HepG2 (cell line): ENCODE data around the gene RASSF8. TPM values are rescaled to one million over a fixed set of nuclear protein-coding genes. Genes with fewer than 3 reads are reported as not detected.

Source experiments
- ATAC-seq: fragments of 200-7000 bp; cut with Tn5 transposase; 3 replicates; pipeline ENCODE4 v1.9.1; 2020; ENCODE audit warnings: mild to moderate bottlenecking, moderate library complexity
- BruUV-seq: library from RNA; stranded (reverse); fragments of 400-500 nt; replicated peaks from 2 replicates; lab custom pipeline; 2021; lab: Mats Ljungman, UMichigan
- CTCF ChIA-PET: fragments of 300-600 bp; formaldehyde crosslinking; extraction: SDS; loops from one replicate; lab custom pipeline; 2021; ENCODE audit warnings: low total read pairs, inconsistent platforms, low intra/inter-chr PET ratio; lab: Yijun Ruan, JAX
- POLR2A ChIA-PET: fragments of 350-600 bp; sonication (Branson Sonifier 250); formaldehyde crosslinking; loops from one replicate; lab custom pipeline; 2020; ENCODE audit warnings: antibody characterized with exemption, inconsistent platforms; lab: Yijun Ruan, JAX
- DNase-seq: peaks from one replicate; pipeline ENCODE4 v3.0.0-alpha.2; 2015; ENCODE audit warnings: low spot score
- FAIRE-seq: peaks from 3 replicates; lab custom pipeline; 2011; peaks lifted over from hg19 to GRCh38; lab: Jason Lieb, UNC
- H2AFZ ChIP-seq: one replicate; pipeline ENCODE4 v1.6.1; 2011; ENCODE audit warnings: low read length, inconsistent platforms
- H3K27ac ChIP-seq: fragments of 300-600 bp; 3 replicates; pipeline ENCODE4 v1.8.0; 2011; ENCODE audit warnings: mixed run types, mild to moderate bottlenecking, mixed read lengths, low read length, inconsistent platforms; ENCODE audit not compliant: insufficient read depth; ENCODE audit errors: extremely low read length
- H3K27me3 ChIP-seq, 2 experiments: fragments of 200-600 bp in 1 of 2; 2 replicates in 1 of 2; 3 replicates in 1 of 2; pipeline versions ENCODE4 v1.6.0 to v1.8.0; 2011; ENCODE audit warnings: low read length in 2 of 2, mild to moderate bottlenecking in 2 of 2, moderate library complexity in 2 of 2, inconsistent platforms in 1 of 2; ENCODE audit not compliant: insufficient read depth in 2 of 2, control insufficient read depth in 1 of 2
- H3K36me3 ChIP-seq, 2 experiments: fragments of 200-600 bp in 1 of 2; replicated peaks in 1 of 2; 2 replicates in 1 of 2; 3 replicates in 1 of 2; pipeline versions ENCODE4 v1.5.1 to v1.8.0; 2011; ENCODE audit warnings: low read length in 2 of 2, inconsistent platforms in 1 of 2; ENCODE audit not compliant: insufficient read depth in 2 of 2, control insufficient read depth in 1 of 2
- H3K4me1 ChIP-seq: 2 replicates; pipeline ENCODE4 v1.5.1; 2012; ENCODE audit warnings: low read length, inconsistent platforms; ENCODE audit not compliant: insufficient read depth
- H3K4me2 ChIP-seq: 2 replicates; pipeline ENCODE4 v1.6.0; 2011; ENCODE audit warnings: low read depth, low read length, inconsistent platforms
- H3K4me3 ChIP-seq, 3 experiments: fragments of 200-600 bp in 1 of 3; sonication (generic), shearing (Covaris generic) in 1 of 3; replicated peaks in 1 of 3; 2 replicates each; pipeline ENCODE4 v1.5.1; 2011 to 2016; ENCODE audit warnings: low read length in 3 of 3, inconsistent platforms in 2 of 3, low read depth in 2 of 3, mild to moderate bottlenecking in 2 of 3, control low read depth in 1 of 3, mixed read lengths in 1 of 3; ENCODE audit not compliant: insufficient read depth in 1 of 3
- H3K79me2 ChIP-seq: one replicate; pipeline ENCODE4 v1.6.1; 2011; ENCODE audit warnings: low read length, inconsistent platforms; ENCODE audit not compliant: insufficient read depth
- H3K9ac ChIP-seq: 2 replicates; pipeline ENCODE4 v1.6.0; 2011; ENCODE audit warnings: mild to moderate bottlenecking, low read depth, low read length, inconsistent platforms; ENCODE audit not compliant: insufficient read depth
- H3K9me3 ChIP-seq: 2 replicates; pipeline ENCODE4 v1.5.1; 2012; ENCODE audit warnings: mild to moderate bottlenecking, low read length
- H4K20me1 ChIP-seq: 2 replicates; pipeline ENCODE4 v1.6.0; 2011; ENCODE audit warnings: inconsistent platforms, mild to moderate bottlenecking, low read length, moderate library complexity; ENCODE audit not compliant: insufficient read depth
- CCDC6 ChIP-seq: sonication (generic); formaldehyde crosslinking; IDR thresholded peaks from 2 replicates; pipeline ENCODE4 v1.8.1; 2022; ENCODE audit warnings: mild to moderate bottlenecking, missing genetic modification reagents, moderate library complexity
- MAFK ChIP-seq, 2 experiments: IDR thresholded peaks in 1 of 2; conservative IDR thresholded peaks in 1 of 2; 2 replicates each; pipeline ENCODE4 v1.6.1; 2011; ENCODE audit warnings: improper control_type of control experiment in 2 of 2, low read length in 2 of 2
- YEATS4 ChIP-seq: sonication (generic); formaldehyde crosslinking; IDR thresholded peaks from 2 replicates; pipeline ENCODE4 v1.4.0; 2020; ENCODE audit warnings: missing genetic modification reagents, borderline replicate concordance
- ZNF281 ChIP-seq: sonication (generic); formaldehyde crosslinking; IDR thresholded peaks from 2 replicates; pipeline ENCODE4 v1.4.0; 2020; ENCODE audit warnings: missing genetic modification reagents, borderline replicate concordance
- WGBS: methylation state at CpG from one replicate; pipeline ENCODE4 v1.1.6; 2017; ENCODE audit warnings: low lambda C conversion rate; 5-methylcytosine and 5-hydroxymethylcytosine counted together
- in situ Hi-C: cut with HindIII; loops from 2 replicates; pipeline ENCODE4 v1.10.0; 2017; ENCODE audit warnings: low pct_unique_long_range_greater_than_20kb; ENCODE audit not compliant: extremely low pct_ligation_motif_present
- intact Hi-C: fragments of 100-400 bp; cut with micrococcal nuclease; formaldehyde crosslinking; loops from one replicate; pipeline ENCODE4 v1.10.0; 2022; ENCODE audit not compliant: unreplicated experiment
- polyA plus RNA-seq, 8 experiments: library from polyadenylated mRNA; depleted of rRNA in 3 of 8; stranded (reverse) in 7 of 8; unstranded in 1 of 8; fragments of >200 nt; fragmentation: Illumina TruSeq in 4 of 8; extraction: Trizol in 4 of 8; gene quantifications; 2 replicates each; pipeline versions ENCODE4 v1.2.1 to v1.2.3, GENCODE V29; 2011 to 2016; ENCODE audit warnings: low read depth in 4 of 8, missing spikeins in 1 of 8, mixed read lengths in 1 of 8; ENCODE audit not compliant: insufficient read depth in 1 of 8
- total RNA-seq, 5 experiments: library from RNA; depleted of rRNA; stranded (reverse); fragments of >200 nt; fragmentation: Illumina TruSeq; extraction: Trizol; gene quantifications; 2 replicates each; pipeline ENCODE4 v1.2.3, GENCODE V29; 2016; ENCODE audit warnings: low read depth in 1 of 5

RASSF8 gene
- total and polyA plus RNA-seq, 2 of the 13 experiments (the other 11 are each of a cell fraction or from before 2014, with no cell fraction given) = 0.82 to 9.2 TPM

DNA sequence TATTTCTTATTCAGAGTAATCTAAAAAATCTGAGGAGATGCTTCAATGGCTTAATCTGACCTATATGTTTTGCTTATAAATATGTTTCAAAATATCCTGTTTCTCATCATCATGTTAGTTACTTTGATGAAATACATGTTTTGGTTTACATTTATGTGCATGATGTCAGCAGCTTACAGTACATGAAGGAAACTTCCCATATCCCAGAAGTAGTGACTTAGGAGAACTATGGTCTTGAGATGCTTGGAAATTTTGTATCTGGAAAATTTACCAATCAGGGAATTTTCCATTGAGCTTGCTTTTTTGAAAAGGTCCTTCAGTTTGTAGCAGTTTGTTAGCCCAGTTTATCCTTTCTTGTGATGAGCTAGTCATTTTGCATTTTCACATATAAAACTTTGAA is 73.3 kb downstream of the RASSF8 start:
- ATAC-seq (no peak), DNase-seq (no peak), FAIRE-seq (no peak)
- Histone ChIP-seq H4K20me1 (no peaks in the 10 kb centered on the region), H3K4me2 (no peak overlapping the region), H3K4me1 (no peaks in the 10 kb centered on the region), H3K9ac (no peak overlapping the region), H3K4me3 (no peak overlapping the region), H2AFZ (no peak overlapping the region), H3K27ac (no peak overlapping the region), H3K27me3 (no peaks in the 10 kb centered on the region), H3K36me3 (no peaks in the 10 kb centered on the region), H3K9me3 (no peaks in the 10 kb centered on the region), H3K79me2 (no peaks in the 10 kb centered on the region)
- ChIA-PET POLR2A (no interaction called here), CTCF (no interaction called here)
- BruUV-seq = no TSS peak
- TF ChIP-seq ZNF281 (CRISPR knock-in tag) (no peak), YEATS4 (CRISPR knock-in tag) (no peak)
- intact Hi-C loops (no loop called here), in situ Hi-C loops (no loop called here)

GRCh38 chr12:26032290-26032689 is 73.8 kb downstream of the RASSF8 start:
- in situ Hi-C loops = no loop called here

More at GRCh38 chr12:26032290-26032689, 73.8 kb downstream of the RASSF8 start:
- TF ChIP-seq MAFK (conservative IDR thresholded peaks at IDR 0.05 in 1 of 2, IDR thresholded peaks at IDR 0.05 in 1 of 2; ENCODE audit: low read length in 2 of 2) (no peak), CCDC6 (no peak)
- FAIRE-seq = no peak
- ATAC-seq = no peak
- H3K27me3 ChIP-seq = no peaks in the 10 kb centered on the region
- H3K79me2 ChIP-seq = no peaks in the 10 kb centered on the region
- H3K4me1 ChIP-seq = no peaks in the 10 kb centered on the region
- intact Hi-C loops = no loop called here
- DNase-seq = no peak
- no peaks in the 10 kb centered on the region for H4K20me1 ChIP-seq
- H3K9me3 ChIP-seq = no peaks in the 10 kb centered on the region
- no TSS peak for BruUV-seq
- POLR2A ChIA-PET = no interaction called here
- WGBS = 28% methylated on average over 1 of the region's 1 CpG
- H3K4me3 ChIP-seq = no peak overlapping the region
- no peak overlapping the region for H3K9ac ChIP-seq
- H3K4me2 ChIP-seq = no peak overlapping the region
- CTCF ChIA-PET = no interaction called here
- H3K36me3 ChIP-seq = no peaks in the 10 kb centered on the region
- no peak overlapping the region for H2AFZ ChIP-seq
- no peak overlapping the region for H3K27ac ChIP-seq
